ENCODE data around the gene TM2D3. TPM values are rescaled to one million over a fixed set of nuclear protein-coding genes. Genes with fewer than 3 reads are reported as not detected.

Gene TM2D3
- total RNA-seq, 2 donors from 2014 or later: 33.7 to 42.7 TPM

DNA sequence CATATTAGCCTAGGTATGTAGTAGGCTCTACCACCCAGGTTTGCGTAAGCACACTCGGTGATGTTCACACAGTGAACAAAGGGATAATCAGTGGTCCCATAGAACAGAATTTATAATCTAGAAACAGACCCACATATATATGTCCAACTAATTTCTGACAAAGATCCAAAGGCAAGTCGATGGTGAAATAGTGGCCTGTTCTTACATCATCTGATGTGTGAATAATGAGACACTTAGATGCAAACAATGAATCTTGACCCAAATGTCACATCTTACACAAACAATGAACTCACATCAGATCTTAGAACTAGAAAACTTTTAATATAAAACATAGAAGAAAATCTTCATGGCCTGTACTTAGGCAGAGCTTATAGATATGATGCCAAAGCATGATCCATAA lies 17.6 kb upstream of the TM2D3 start:
- no peak overlapping the region for H3K27ac ChIP-seq
- H3K9me3 ChIP-seq: no peaks in the 10 kb centered on the region
- H3K4me1 ChIP-seq: no peaks in the 10 kb centered on the region
- no peak overlapping the region for H3K4me3 ChIP-seq
- no peak for DNase-seq
- no peaks in the 10 kb centered on the region for H3K36me3 ChIP-seq
- no peak overlapping the region for H3K9ac ChIP-seq (ENCODE audit: low read depth in 2 of 2, low read length in 2 of 2)
- intact Hi-C loops (cut with DNase I): no loop called here
- no peaks in the 10 kb centered on the region for H3K27me3 ChIP-seq
- TF ChIP-seq, protein P1, sequence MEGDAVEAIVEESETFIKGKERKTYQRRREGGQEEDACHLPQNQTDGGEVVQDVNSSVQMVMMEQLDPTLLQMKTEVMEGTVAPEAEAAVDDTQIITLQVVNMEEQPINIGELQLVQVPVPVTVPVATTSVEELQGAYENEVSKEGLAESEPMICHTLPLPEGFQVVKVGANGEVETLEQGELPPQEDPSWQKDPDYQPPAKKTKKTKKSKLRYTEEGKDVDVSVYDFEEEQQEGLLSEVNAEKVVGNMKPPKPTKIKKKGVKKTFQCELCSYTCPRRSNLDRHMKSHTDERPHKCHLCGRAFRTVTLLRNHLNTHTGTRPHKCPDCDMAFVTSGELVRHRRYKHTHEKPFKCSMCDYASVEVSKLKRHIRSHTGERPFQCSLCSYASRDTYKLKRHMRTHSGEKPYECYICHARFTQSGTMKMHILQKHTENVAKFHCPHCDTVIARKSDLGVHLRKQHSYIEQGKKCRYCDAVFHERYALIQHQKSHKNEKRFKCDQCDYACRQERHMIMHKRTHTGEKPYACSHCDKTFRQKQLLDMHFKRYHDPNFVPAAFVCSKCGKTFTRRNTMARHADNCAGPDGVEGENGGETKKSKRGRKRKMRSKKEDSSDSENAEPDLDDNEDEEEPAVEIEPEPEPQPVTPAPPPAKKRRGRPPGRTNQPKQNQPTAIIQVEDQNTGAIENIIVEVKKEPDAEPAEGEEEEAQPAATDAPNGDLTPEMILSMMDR (IDR thresholded peaks at IDR 0.05): no peak

DNA sequence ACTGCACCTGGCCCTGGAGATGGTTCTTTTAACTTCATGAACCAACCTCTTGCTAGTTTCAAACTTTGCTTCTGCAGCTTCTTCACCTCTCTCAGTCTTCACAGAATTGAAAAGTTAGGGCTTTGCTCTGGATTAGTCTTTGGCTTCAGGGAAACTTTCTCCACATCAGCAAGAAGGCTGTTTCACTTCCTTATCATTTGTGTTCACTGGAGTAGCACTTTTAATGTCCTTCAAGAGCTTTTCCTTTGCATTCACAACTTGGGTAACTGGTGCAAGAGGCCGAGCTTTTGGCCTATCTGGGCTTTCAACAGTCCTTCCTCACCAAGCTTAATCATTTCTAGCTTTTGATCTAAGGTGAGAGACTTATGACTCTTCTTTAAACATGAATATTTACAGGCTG lies 15.7 kb upstream of the TM2D3 start:
- TF ChIP-seq, protein P1 (IDR thresholded peaks at IDR 0.05): no peak
- Histone ChIP-seq H3K9ac (ENCODE audit: low read depth in 2 of 2, low read length in 2 of 2) (no peak overlapping the region), H3K36me3 (no peaks in the 10 kb centered on the region), H3K27ac (no peak overlapping the region), H3K4me1 (no peaks in the 10 kb centered on the region), H3K4me3 (no peak overlapping the region), H3K9me3 (no peaks in the 10 kb centered on the region), H3K27me3 (no peaks in the 10 kb centered on the region)
- intact Hi-C loops (cut with DNase I): no loop called here
- no peak for DNase-seq

DNA sequence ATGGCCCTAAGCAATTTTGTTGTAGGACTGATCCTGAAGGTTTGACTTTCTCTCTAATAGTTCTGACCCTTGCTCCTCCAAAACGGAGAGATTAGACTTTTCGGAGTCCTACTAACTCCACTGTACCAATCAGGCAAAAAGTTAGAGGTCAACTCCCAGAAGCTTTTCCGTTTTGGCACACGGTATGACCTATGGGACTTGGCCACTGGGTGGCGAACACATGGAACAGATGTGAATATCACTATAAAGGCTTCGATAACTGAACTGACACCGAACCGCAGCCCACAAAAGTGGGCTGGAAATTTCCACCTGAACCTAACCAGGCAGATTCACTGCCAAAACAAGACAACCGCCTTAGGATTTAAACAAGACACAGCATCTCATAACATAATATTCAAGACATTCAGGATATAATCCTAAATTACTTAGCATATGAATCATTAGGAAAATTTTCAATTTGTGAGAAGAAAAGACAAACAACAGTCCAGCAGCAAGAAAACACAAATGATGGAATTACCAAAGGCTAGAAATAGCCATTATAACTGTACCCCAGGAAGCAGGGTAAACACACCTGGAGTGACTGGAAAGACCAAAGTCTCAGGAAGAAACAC lies 12.2 kb upstream of the TM2D3 start:
- Histone ChIP-seq H3K9me3 (no peaks in the 10 kb centered on the region), H3K27ac (no peak overlapping the region), H3K36me3 (no peaks in the 10 kb centered on the region), H3K27me3 (no peaks in the 10 kb centered on the region), H3K4me1 (no peaks in the 10 kb centered on the region), H3K4me3 (no peak overlapping the region), H3K9ac (ENCODE audit: low read depth in 2 of 2, low read length in 2 of 2) (no peak overlapping the region)
- DNase-seq: no peak
- TF ChIP-seq, protein P1 (IDR thresholded peaks at IDR 0.05): no peak
- intact Hi-C loops (cut with DNase I): no loop called here

DNA sequence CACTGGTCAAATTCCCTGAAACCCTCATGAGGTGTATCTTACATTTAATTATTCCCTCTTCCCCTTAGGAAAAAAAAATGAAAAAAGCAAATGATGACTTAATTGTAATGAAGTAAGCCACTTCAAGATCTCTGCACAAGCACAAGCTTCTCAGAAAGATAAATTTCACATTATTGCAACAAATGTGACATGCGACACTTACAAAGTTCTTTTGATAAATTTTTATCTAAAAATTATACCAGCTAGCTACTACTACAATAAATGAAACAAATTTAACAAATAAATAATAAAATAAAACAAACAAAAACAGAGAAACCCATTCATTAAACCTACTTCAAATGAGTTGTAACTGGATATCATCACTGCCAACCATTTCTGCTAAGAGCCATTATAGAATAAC lies 10.0 kb upstream of the TM2D3 start:
- no peak for DNase-seq
- no peaks in the 10 kb centered on the region for H3K27me3 ChIP-seq
- H3K4me3 ChIP-seq: no peak overlapping the region
- intact Hi-C loops (cut with DNase I): no loop called here
- H3K36me3 ChIP-seq: no peaks in the 10 kb centered on the region
- H3K4me1 ChIP-seq: no peaks in the 10 kb centered on the region
- H3K9ac ChIP-seq (ENCODE audit: low read depth in 2 of 2, low read length in 2 of 2): no peak overlapping the region
- TF ChIP-seq, protein P1 (IDR thresholded peaks at IDR 0.05): no peak
- no peaks in the 10 kb centered on the region for H3K9me3 ChIP-seq
- H3K27ac ChIP-seq: no peak overlapping the region

DNA sequence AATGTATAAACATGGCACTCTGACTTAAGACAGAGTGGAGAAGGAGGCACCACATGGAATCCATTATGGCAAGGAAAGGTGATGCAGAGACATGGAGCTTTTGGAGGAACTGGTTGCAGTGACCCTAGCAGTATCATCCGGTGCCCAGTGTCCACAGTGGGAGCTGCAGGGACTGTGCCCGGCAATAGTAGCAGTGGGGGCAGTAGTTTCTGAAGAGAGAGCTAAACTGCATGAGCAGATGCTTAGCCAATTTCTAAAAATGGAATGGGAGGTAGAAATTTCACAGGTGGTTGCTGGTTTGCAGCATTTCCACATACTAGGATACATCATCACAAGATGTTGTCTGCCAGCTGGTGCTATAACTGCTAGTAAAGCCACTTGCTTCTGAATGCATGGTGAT lies 7.8 kb upstream of the TM2D3 start:
- Histone ChIP-seq H3K27me3 (no peaks in the 10 kb centered on the region), H3K36me3 (no peaks in the 10 kb centered on the region)
- no peak for DNase-seq

More for the DNA sequence above, 7.8 kb upstream of the TM2D3 start:
- H3K9me3 ChIP-seq: no peaks in the 10 kb centered on the region
- H3K4me1 ChIP-seq: no peaks in the 10 kb centered on the region
- H3K4me3 ChIP-seq: no peak overlapping the region
- no peak overlapping the region for H3K9ac ChIP-seq (ENCODE audit: low read depth in 2 of 2, low read length in 2 of 2)
- TF ChIP-seq, protein P1 (IDR thresholded peaks at IDR 0.05): no peak
- intact Hi-C loops (cut with DNase I): no loop called here
- H3K27ac ChIP-seq: no peak overlapping the region
